KMS-11 (cell line): ENCODE measurements around the gene KIF17.

Experiments used
- H2AFZ ChIP-seq: fragments of 200-600 bp; sonication (generic); 2 replicates; pipeline ENCODE4 v1.6.1; 2016; ENCODE audit warnings: antibody characterized with exemption, mixed run types, low read depth
- H3K27ac ChIP-seq: fragments of 200-600 bp; sonication (generic); 2 replicates; pipeline ENCODE4 v1.6.1; 2016; ENCODE audit warnings: mild to moderate bottlenecking, mixed run types
- H3K27me3 ChIP-seq: fragments of 200-600 bp; sonication (generic); 2 replicates; pipeline ENCODE4 v1.6.1; 2017; ENCODE audit warnings: mild to moderate bottlenecking, low read depth, mixed run types, moderate library complexity; ENCODE audit not compliant: insufficient read depth
- H3K36me3 ChIP-seq: fragments of 200-600 bp; sonication (generic); 2 replicates; pipeline ENCODE4 v1.6.1; 2017; ENCODE audit warnings: mild to moderate bottlenecking, mixed run types; ENCODE audit not compliant: insufficient read depth
- H3K4me1 ChIP-seq: fragments of 200-600 bp; sonication (generic); 2 replicates; pipeline ENCODE4 v1.6.1; 2016; ENCODE audit warnings: mild to moderate bottlenecking, low read depth, mixed run types; ENCODE audit not compliant: poor library complexity, severe bottlenecking
- H3K4me2 ChIP-seq: fragments of 200-600 bp; sonication (generic); 2 replicates; pipeline ENCODE4 v1.7.0; 2016; ENCODE audit warnings: mild to moderate bottlenecking, mixed run types
- H3K4me3 ChIP-seq: fragments of 200-600 bp; sonication (generic); IDR thresholded peaks from 2 replicates; pipeline ENCODE4 v1.6.1; 2017; ENCODE audit warnings: low read depth, low read length, mixed read lengths; ENCODE audit not compliant: insufficient read depth
- H3K79me2 ChIP-seq: fragments of 200-600 bp; sonication (generic); 2 replicates; pipeline ENCODE4 v1.6.1; 2016; ENCODE audit warnings: low read depth, mixed run types; ENCODE audit not compliant: insufficient read depth
- H3K9ac ChIP-seq: fragments of 200-600 bp; sonication (generic); 2 replicates; pipeline ENCODE4 v1.6.1; 2016; ENCODE audit warnings: mild to moderate bottlenecking, mixed run types
- H4K20me1 ChIP-seq: fragments of 200-600 bp; sonication (generic); 2 replicates; pipeline ENCODE4 v1.6.1; 2016; ENCODE audit warnings: mild to moderate bottlenecking, mixed run types; ENCODE audit not compliant: insufficient read depth
- CTCF ChIP-seq: fragments of 200-600 bp; sonication (generic); conservative IDR thresholded peaks from 2 replicates; pipeline ENCODE4 v1.6.1; 2017; ENCODE audit warnings: low read depth, mild to moderate bottlenecking, antibody characterized with exemption, low read length, moderate library complexity, mixed read lengths

The KIF17 gene

GRCh38 chr1:20685741-20686140, 32.1 kb downstream of the KIF17 start:
- Histone ChIP-seq H3K4me2 (no peak overlapping the region), H3K36me3 (no peaks in the 10 kb centered on the region), H3K27ac (no peak overlapping the region), H3K4me1 (no peaks in the 10 kb centered on the region), H2AFZ (no peak overlapping the region), H3K4me3 (no peak overlapping the region), H3K9ac (no peak overlapping the region), H3K27me3 (peaks cover 75% of the 10 kb centered on the region), H4K20me1 (no peaks in the 10 kb centered on the region), H3K79me2 (no peaks in the 10 kb centered on the region)
- TF ChIP-seq CTCF: no peak

- no peak overlapping the region for H3K4me2 ChIP-seq
- H3K4me3 ChIP-seq: no peak overlapping the region
- H3K9ac ChIP-seq: no peak overlapping the region
Measured at GRCh38 chr1:20685099-20685662, 32.6 kb downstream of the KIF17 start.

GRCh38 chr1:20684651-20685050, 33.2 kb downstream of the KIF17 start:
- no peak overlapping the region for H3K4me2 ChIP-seq
- H3K4me1 ChIP-seq: no peaks in the 10 kb centered on the region
- H3K9ac ChIP-seq: no peak overlapping the region
- H2AFZ ChIP-seq: no peak overlapping the region
- H3K27me3 ChIP-seq: peaks cover 85% of the 10 kb centered on the region
- TF ChIP-seq CTCF: no peak
- H3K4me3 ChIP-seq: no peak overlapping the region
- H3K79me2 ChIP-seq: no peaks in the 10 kb centered on the region
- no peaks in the 10 kb centered on the region for H3K36me3 ChIP-seq
- H3K27ac ChIP-seq: no peak overlapping the region
- no peaks in the 10 kb centered on the region for H4K20me1 ChIP-seq

More at GRCh38 chr1:20685099-20685662, 32.6 kb downstream of the KIF17 start:
- no peak overlapping the region for H2AFZ ChIP-seq
- H3K4me1 ChIP-seq: no peaks in the 10 kb centered on the region
- no peaks in the 10 kb centered on the region for H3K79me2 ChIP-seq
- no peak for TF ChIP-seq CTCF
- no peaks in the 10 kb centered on the region for H3K36me3 ChIP-seq
- no peaks in the 10 kb centered on the region for H4K20me1 ChIP-seq
- no peak overlapping the region for H3K27ac ChIP-seq
- H3K27me3 ChIP-seq: peaks cover 80% of the 10 kb centered on the region

- Histone ChIP-seq H3K4me1 (peaks cover 5% of the 10 kb centered on the region), H3K27me3 (peaks cover 86% of the 10 kb centered on the region)
- no peak for TF ChIP-seq CTCF
Measured at GRCh38 chr1:20684050-20684620, 33.7 kb downstream of the KIF17 start.

More at GRCh38 chr1:20684050-20684620, 33.7 kb downstream of the KIF17 start:
- Histone ChIP-seq H3K4me2 (no peak overlapping the region), H2AFZ (no peak overlapping the region), H3K9ac (no peak overlapping the region), H4K20me1 (no peaks in the 10 kb centered on the region), H3K27ac (no peak overlapping the region), H3K4me3 (no peak overlapping the region), H3K36me3 (no peaks in the 10 kb centered on the region), H3K79me2 (no peaks in the 10 kb centered on the region)
